Trophoblast cell (in vitro differentiated cells and primary cell): ENCODE results near the gene AUTS2.

Experiments
- DNase-seq, 2 donors: peaks; one replicate each; pipeline ENCODE4 v3.0.0-alpha.2; 2016
- H2AFZ ChIP-seq: 2 replicates; pipeline ENCODE4 v1.6.1; 2013; ENCODE audit warnings: low read length, moderate library complexity, mild to moderate bottlenecking; ENCODE audit not compliant: insufficient read depth, poor library complexity
- H2AK5ac ChIP-seq: 2 replicates; pipeline ENCODE4 v1.6.1; 2013; ENCODE audit warnings: mild to moderate bottlenecking, low read length
- H2BK120ac ChIP-seq: 2 replicates; pipeline ENCODE4 v1.6.1; 2013; ENCODE audit warnings: low read length, mild to moderate bottlenecking, moderate library complexity; ENCODE audit not compliant: insufficient read depth, poor library complexity
- H2BK12ac ChIP-seq: 2 replicates; pipeline ENCODE4 v1.6.1; 2013; ENCODE audit warnings: mild to moderate bottlenecking, low read length, moderate library complexity
- H2BK5ac ChIP-seq: 2 replicates; pipeline ENCODE4 v1.6.1; 2013; ENCODE audit warnings: low read length, low read depth, moderate library complexity, mild to moderate bottlenecking; ENCODE audit not compliant: poor library complexity
- H3K14ac ChIP-seq: 2 replicates; pipeline ENCODE4 v1.6.1; 2013; ENCODE audit warnings: mild to moderate bottlenecking, low read length
- H3K18ac ChIP-seq: 2 replicates; pipeline ENCODE4 v1.6.1; 2013; ENCODE audit warnings: mild to moderate bottlenecking, low read length
- H3K23ac ChIP-seq: 2 replicates; pipeline ENCODE4 v1.6.1; 2013; ENCODE audit warnings: low read length
- H3K27ac ChIP-seq: 2 replicates; pipeline ENCODE4 v1.5.1; 2013; ENCODE audit warnings: low read depth, mild to moderate bottlenecking, inconsistent platforms, low read length, moderate library complexity
- H3K27me3 ChIP-seq: 2 replicates; pipeline ENCODE4 v1.6.1; 2013; ENCODE audit warnings: inconsistent platforms, mild to moderate bottlenecking, low read length, moderate library complexity; ENCODE audit not compliant: insufficient read depth
- H3K36me3 ChIP-seq, 2 experiments: 1 replicate in 1 of 2; 2 replicates in 1 of 2; pipeline ENCODE4 v1.6.1; 2013; ENCODE audit warnings: low read length in 2 of 2, mild to moderate bottlenecking in 2 of 2, moderate library complexity in 1 of 2; ENCODE audit not compliant: insufficient read depth in 2 of 2, control insufficient read depth in 1 of 2
- H3K4ac ChIP-seq: 2 replicates; pipeline ENCODE4 v1.6.1; 2013; ENCODE audit warnings: low read depth, mild to moderate bottlenecking, low read length, moderate library complexity
- H3K4me1 ChIP-seq, 2 experiments: 1 replicate in 1 of 2; 2 replicates in 1 of 2; pipeline ENCODE4 v1.6.1; 2013; ENCODE audit warnings: low read length in 2 of 2, mild to moderate bottlenecking in 2 of 2, moderate library complexity in 1 of 2; ENCODE audit not compliant: insufficient read depth in 2 of 2, control insufficient read depth in 1 of 2
- H3K4me2 ChIP-seq: 2 replicates; pipeline ENCODE4 v1.6.1; 2013; ENCODE audit warnings: inconsistent platforms, mild to moderate bottlenecking, low read length, moderate library complexity
- H3K4me3 ChIP-seq: 2 replicates; pipeline ENCODE4 v1.5.1; 2013; ENCODE audit warnings: mild to moderate bottlenecking, low read depth, low read length, inconsistent platforms
- H3K79me1 ChIP-seq: one replicate; pipeline ENCODE4 v1.6.1; 2013; ENCODE audit warnings: low read length
- H3K79me2 ChIP-seq: 2 replicates; pipeline ENCODE4 v1.6.1; 2013; ENCODE audit warnings: low read length, mild to moderate bottlenecking; ENCODE audit not compliant: control insufficient read depth, insufficient read depth, poor library complexity
- H3K9ac ChIP-seq: 2 replicates; pipeline ENCODE4 v1.6.1; 2013; ENCODE audit warnings: mild to moderate bottlenecking, low read length
- H3K9me3 ChIP-seq: 2 replicates; pipeline ENCODE4 v1.6.1; 2013; ENCODE audit warnings: low read depth, mild to moderate bottlenecking, control low read depth, inconsistent platforms, low read length; ENCODE audit not compliant: insufficient read depth
- H4K12ac ChIP-seq: 2 replicates; pipeline ENCODE4 v1.6.1; 2013; ENCODE audit warnings: low read depth, mild to moderate bottlenecking, low read length, moderate library complexity
- H4K8ac ChIP-seq: 2 replicates; pipeline ENCODE4 v1.6.1; 2013; ENCODE audit warnings: low read depth, mild to moderate bottlenecking, low read length, moderate library complexity
- H4K91ac ChIP-seq: one replicate; pipeline ENCODE4 v1.6.1; 2013; ENCODE audit warnings: low read depth, mild to moderate bottlenecking, low read length, moderate library complexity
- WGBS: extraction: QIAGEN DNeasy Blood & Tissue Kit; methylation state at CpG from one replicate; pipeline ENCODE4 v1.1.7; 2013; ENCODE audit warnings: missing lambda C conversion rate; ENCODE audit not compliant: insufficient read length, insufficient coverage; ENCODE audit errors: extremely low coverage; 5-methylcytosine and 5-hydroxymethylcytosine counted together

The AUTS2 gene

GRCh38 chr7:70738151-70738885, 1140.0 kb downstream of the AUTS2 start:
- Histone ChIP-seq H2BK12ac (no peak overlapping the region), H3K18ac (no peak overlapping the region), H3K14ac (no peak overlapping the region), H3K4me1 (no peaks in the 10 kb centered on the region), H4K91ac (no peak overlapping the region), H3K23ac (no peak overlapping the region), H2AFZ (no peak overlapping the region), H3K79me2 (no peaks in the 10 kb centered on the region), H3K27me3 (no peaks in the 10 kb centered on the region), H2BK5ac (no peak overlapping the region), H3K27ac (no peak overlapping the region), H3K36me3 (no peaks in the 10 kb centered on the region), H4K8ac (no peak overlapping the region), H3K79me1 (no peaks in the 10 kb centered on the region), H3K9me3 (no peaks in the 10 kb centered on the region), H3K4ac (no peak overlapping the region), H4K12ac (no peak overlapping the region), H3K9ac (no peak overlapping the region), H3K4me2 (no peak overlapping the region), H2AK5ac (no peak overlapping the region), H3K4me3 (no peak overlapping the region), H2BK120ac (no peak overlapping the region)
- no peak for DNase-seq
- WGBS: no CpG with 5 or more reads among the region's 8 CpGs

GRCh38 chr7:70739646-70740210, 1141.5 kb downstream of the AUTS2 start:
- H2BK5ac ChIP-seq: no peak overlapping the region
- H3K36me3 ChIP-seq: no peaks in the 10 kb centered on the region
- WGBS: no CpG with 5 or more reads among the region's 7 CpGs
- no peak overlapping the region for H4K8ac ChIP-seq
- H3K23ac ChIP-seq: no peak overlapping the region
- no peak overlapping the region for H2BK12ac ChIP-seq
- H4K12ac ChIP-seq: no peak overlapping the region
- H3K79me2 ChIP-seq: no peaks in the 10 kb centered on the region
- no peaks in the 10 kb centered on the region for H3K27me3 ChIP-seq
- no peak overlapping the region for H3K4ac ChIP-seq
- no peak overlapping the region for H2AK5ac ChIP-seq
- H2AFZ ChIP-seq: no peak overlapping the region
- H4K91ac ChIP-seq: no peak overlapping the region
- H3K4me3 ChIP-seq: no peak overlapping the region
- no peak overlapping the region for H2BK120ac ChIP-seq
- no peak overlapping the region for H3K27ac ChIP-seq
- H3K79me1 ChIP-seq: no peaks in the 10 kb centered on the region
- no peak for DNase-seq
- no peak overlapping the region for H3K4me2 ChIP-seq
- H3K9ac ChIP-seq: no peak overlapping the region
- no peaks in the 10 kb centered on the region for H3K4me1 ChIP-seq
- H3K14ac ChIP-seq: no peak overlapping the region
- H3K18ac ChIP-seq: no peak overlapping the region
- no peaks in the 10 kb centered on the region for H3K9me3 ChIP-seq

- H3K27ac ChIP-seq: no peak overlapping the region
- H3K9ac ChIP-seq: no peak overlapping the region
- no peaks in the 10 kb centered on the region for H3K27me3 ChIP-seq
- no peaks in the 10 kb centered on the region for H3K79me1 ChIP-seq
- H2BK120ac ChIP-seq: no peak overlapping the region
- no peak overlapping the region for H3K4me2 ChIP-seq
- DNase-seq: no peak
- no peaks in the 10 kb centered on the region for H3K36me3 ChIP-seq
- no peak overlapping the region for H4K12ac ChIP-seq
- no peak overlapping the region for H2AFZ ChIP-seq
- no peaks in the 10 kb centered on the region for H3K4me1 ChIP-seq
- H3K18ac ChIP-seq: no peak overlapping the region
- H2AK5ac ChIP-seq: no peak overlapping the region
- no peak overlapping the region for H3K23ac ChIP-seq
- no peak overlapping the region for H4K91ac ChIP-seq
- H4K8ac ChIP-seq: no peak overlapping the region
- H3K79me2 ChIP-seq: no peaks in the 10 kb centered on the region
- no peak overlapping the region for H2BK5ac ChIP-seq
- no peaks in the 10 kb centered on the region for H3K9me3 ChIP-seq
- no peak overlapping the region for H3K4me3 ChIP-seq
- WGBS: no CpG with 5 or more reads among the region's 5 CpGs
- no peak overlapping the region for H2BK12ac ChIP-seq
- H3K4ac ChIP-seq: no peak overlapping the region
- H3K14ac ChIP-seq: no peak overlapping the region
Observed at GRCh38 chr7:70741666-70742065, 1143.4 kb downstream of the AUTS2 start.

GRCh38 chr7:70743531-70744325, 1145.5 kb downstream of the AUTS2 start:
- H3K79me1 ChIP-seq: no peaks in the 10 kb centered on the region
- no peak overlapping the region for H3K4ac ChIP-seq
- H2AFZ ChIP-seq: no peak overlapping the region
- H3K36me3 ChIP-seq: no peaks in the 10 kb centered on the region
- H4K8ac ChIP-seq: no peak overlapping the region
- H3K14ac ChIP-seq: no peak overlapping the region
- no CpG with 5 or more reads among the region's 9 CpGs for WGBS
- no peak overlapping the region for H3K9ac ChIP-seq
- H3K18ac ChIP-seq: no peak overlapping the region
- H3K27ac ChIP-seq: no peak overlapping the region
- H4K12ac ChIP-seq: no peak overlapping the region
- no peaks in the 10 kb centered on the region for H3K9me3 ChIP-seq
- no peak overlapping the region for H2BK5ac ChIP-seq
- H3K79me2 ChIP-seq: no peaks in the 10 kb centered on the region
- no peak overlapping the region for H3K4me2 ChIP-seq
- H3K4me3 ChIP-seq: no peak overlapping the region
- H3K4me1 ChIP-seq: peaks cover 0 to under 1% of the 10 kb centered on the region in 2 experiments
- H4K91ac ChIP-seq: no peak overlapping the region
- H3K27me3 ChIP-seq: no peaks in the 10 kb centered on the region
- no peak overlapping the region for H3K23ac ChIP-seq
- no peak overlapping the region for H2BK120ac ChIP-seq
- no peak for DNase-seq
- H2AK5ac ChIP-seq: no peak overlapping the region
- no peak overlapping the region for H2BK12ac ChIP-seq
